ENCODE measurements around the gene TMPRSS13. TPM values are rescaled to one million over a fixed set of nuclear protein-coding genes. Genes with fewer than 3 reads are reported as not detected.

The TMPRSS13 gene
- polyA plus RNA-seq, 3 donors, result 0.17 to 2.4 (median 0.37) TPM

- H3K36me3 Mint-ChIP-seq, result no peaks in the 10 kb centered on the region
Observed at GRCh38 chr11:117860139-117860538, 69.1 kb downstream of the TMPRSS13 start.

DNA sequence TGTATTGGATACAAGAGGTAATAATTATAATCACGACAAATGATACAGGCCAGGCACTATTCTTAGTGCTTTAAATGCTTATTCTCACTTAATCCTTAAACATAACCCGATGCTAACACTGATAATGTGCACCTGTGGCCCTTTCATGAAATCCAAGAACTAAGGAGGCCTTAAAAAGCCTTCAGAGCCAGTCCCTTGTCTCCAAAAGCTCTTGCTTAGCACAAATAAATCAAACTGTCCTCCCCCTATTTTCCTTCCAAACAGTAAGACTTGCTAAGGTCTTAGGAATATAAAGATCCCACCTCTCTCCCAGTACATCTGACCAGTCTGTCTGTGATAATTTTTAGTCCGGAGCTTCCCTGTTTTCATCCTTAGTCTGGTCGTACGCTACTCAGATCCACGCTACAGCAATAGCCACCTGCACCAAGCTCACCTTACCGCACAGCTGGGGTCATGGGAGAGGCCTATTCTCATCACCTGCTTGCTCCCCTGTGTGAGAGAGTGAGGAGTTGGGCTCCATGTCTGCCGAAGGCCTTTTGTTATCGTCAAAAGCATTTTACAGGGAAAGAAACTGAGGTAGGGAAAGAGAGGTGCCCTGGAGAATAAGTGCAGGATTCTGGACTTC, 69.6 kb downstream of the TMPRSS13 start:
- H3K9me3 Mint-ChIP-seq, result peaks cover 0 to 3% (median 0%) of the 10 kb centered on the region in 7 donors
- H3K27ac Mint-ChIP-seq, result no peak overlapping the region
- 100% methylated on average over 3 of the region's 9 CpGs for WGBS (ENCODE audit: insufficient coverage)
- Histone ChIP-seq H3K9me3 (replicated peaks in 1 of 2; ENCODE audit: control insufficient read depth in 1 of 2, insufficient read depth in 1 of 2, low read length in 2 of 2) (no peaks in the 10 kb centered on the region), H3K36me3 (replicated peaks in 1 of 2; ENCODE audit: control insufficient read depth in 1 of 2, insufficient read depth in 2 of 2, low read length in 2 of 2) (no peaks in the 10 kb centered on the region), H3K9ac (ENCODE audit: insufficient read depth, low read length, poor library complexity, severe bottlenecking) (no peak overlapping the region), H4K20me1 (ENCODE audit: insufficient read depth, low read length) (no peaks in the 10 kb centered on the region), H2AFZ (ENCODE audit: insufficient read depth, low read depth, low read length, poor library complexity, severe bottlenecking) (no peak overlapping the region), H3K4me1 (ENCODE audit: control insufficient read depth in 1 of 2, insufficient read depth in 2 of 2, low read length in 2 of 2) (peaks cover 18 to 27% of the 10 kb centered on the region in 2 donors), H3K4me3 (replicated peaks in 1 of 3; ENCODE audit: low read depth in 2 of 3, low read length in 3 of 3) (no peak overlapping the region), H3K4me2 (replicated peaks; ENCODE audit: extremely low read depth, low read length, poor library complexity, severe bottlenecking) (no peak overlapping the region), H3K27ac (ENCODE audit: low read depth in 1 of 2, low read length in 2 of 2) (no peak overlapping the region), H3K27me3 (ENCODE audit: control insufficient read depth in 2 of 2, insufficient read depth in 2 of 2, low read length in 2 of 2) (no peaks in the 10 kb centered on the region), H3K79me2 (ENCODE audit: insufficient read depth, low read length) (no peaks in the 10 kb centered on the region)
- TF ChIP-seq CTCF (IDR thresholded peaks at IDR 0.05), result no peak
- H3K4me3 Mint-ChIP-seq, result no peak overlapping the region
- no peak for DNase-seq
- H3K36me3 Mint-ChIP-seq, result no peaks in the 10 kb centered on the region
- peaks cover 0 to 5% (median 1%) of the 10 kb centered on the region in 3 donors for H3K27me3 Mint-ChIP-seq (ENCODE audit: low read depth in 3 of 3)
- peaks cover 27% of the 10 kb centered on the region for H3K4me1 Mint-ChIP-seq
- intact Hi-C loops (cut with micrococcal nuclease), result loop anchor here in 1 of 2 donors (10.0 kb wide), 1 partner anchor 45 kb away; no protein-coding TSS in a partner anchor

More at GRCh38 chr11:117860139-117860538, 69.1 kb downstream of the TMPRSS13 start:
- Histone ChIP-seq H3K9me3 (replicated peaks in 1 of 2; ENCODE audit: control insufficient read depth in 1 of 2, insufficient read depth in 1 of 2, low read length in 2 of 2) (no peaks in the 10 kb centered on the region), H3K27ac (ENCODE audit: low read depth in 1 of 2, low read length in 2 of 2) (no peak overlapping the region), H3K9ac (ENCODE audit: insufficient read depth, low read length, poor library complexity, severe bottlenecking) (no peak overlapping the region), H3K36me3 (replicated peaks in 1 of 2; ENCODE audit: control insufficient read depth in 1 of 2, insufficient read depth in 2 of 2, low read length in 2 of 2) (no peaks in the 10 kb centered on the region), H3K4me1 (ENCODE audit: control insufficient read depth in 1 of 2, insufficient read depth in 2 of 2, low read length in 2 of 2) (peaks cover 18 to 27% of the 10 kb centered on the region in 2 donors), H3K79me2 (ENCODE audit: insufficient read depth, low read length) (no peaks in the 10 kb centered on the region), H3K4me3 (replicated peaks in 1 of 3; ENCODE audit: low read depth in 2 of 3, low read length in 3 of 3) (no peak overlapping the region), H3K4me2 (replicated peaks; ENCODE audit: extremely low read depth, low read length, poor library complexity, severe bottlenecking) (no peak overlapping the region), H2AFZ (ENCODE audit: insufficient read depth, low read depth, low read length, poor library complexity, severe bottlenecking) (no peak overlapping the region), H3K27me3 (ENCODE audit: control insufficient read depth in 2 of 2, insufficient read depth in 2 of 2, low read length in 2 of 2) (no peaks in the 10 kb centered on the region), H4K20me1 (ENCODE audit: insufficient read depth, low read length) (no peaks in the 10 kb centered on the region)
- H3K4me1 Mint-ChIP-seq, result peaks cover 27% of the 10 kb centered on the region
- no peak for TF ChIP-seq CTCF (IDR thresholded peaks at IDR 0.05)
- H3K9me3 Mint-ChIP-seq, result peaks cover 0 to 3% (median 0%) of the 10 kb centered on the region in 7 donors
- H3K27me3 Mint-ChIP-seq (ENCODE audit: low read depth in 3 of 3), result peaks cover 0 to 5% (median 1%) of the 10 kb centered on the region in 3 donors
- no peak for DNase-seq
- intact Hi-C loops (cut with micrococcal nuclease), result no loop called here
- no peak overlapping the region for H3K4me3 Mint-ChIP-seq
- WGBS (ENCODE audit: insufficient coverage), result 76% methylated on average over 5 of the region's 6 CpGs
- H3K27ac Mint-ChIP-seq, result no peak overlapping the region
